T-cell (primary cell): ENCODE measurements around the gene C22orf39. TPM values are rescaled to one million over a fixed set of nuclear protein-coding genes. Genes with fewer than 3 reads are reported as not detected.
A peak's percentile ranks its signal among the peaks of the same experiment; 100 is the strongest.

ENCODE experiments used
- ATAC-seq, 4 experiments: fragments of 200-7000 bp in 3 of 4; fragments of 150-1000 bp in 1 of 4; cut with Tn5 transposase; replicated peaks in 1 of 4; 1 replicate in 3 of 4; 2 replicates in 1 of 4; pipeline ENCODE4 v1.10.0; 2021; ENCODE audit warnings: moderate library complexity in 3 of 4, mild to moderate bottlenecking in 2 of 4, moderate number of reproducible peaks in 1 of 4
- CTCF ChIA-PET, 2 donors: fragments of 300-600 bp; sonication (Branson Sonifier 250); formaldehyde crosslinking; loops; one replicate each; lab custom pipeline; 2022; ENCODE audit warnings: antibody characterized with exemption in 2 of 2; lab: Charles Lee
- POLR2A ChIA-PET, 2 donors: fragments of 300-600 bp; sonication (Branson Sonifier 250); formaldehyde crosslinking; loops; one replicate each; lab custom pipeline; 2022; ENCODE audit warnings: antibody characterized with exemption in 2 of 2; lab: Charles Lee
- DNase-seq, 35 experiments: peaks; one replicate each; pipeline versions ENCODE4 v3.0.0 to v3.0.0-alpha.2; 2013 to 2023
- H3K27ac ChIP-seq: one replicate; pipeline ENCODE4 v1.5.1; 2013; ENCODE audit warnings: low read length
- H3K27me3 ChIP-seq, 2 experiments: replicated peaks in 1 of 2; 1 replicate in 1 of 2; 2 replicates in 1 of 2; pipeline versions ENCODE4 v1.6.1 to v1.7.0; 2013; ENCODE audit warnings: low read length in 1 of 2, mixed read lengths in 1 of 2; ENCODE audit not compliant: control insufficient read depth in 2 of 2, insufficient read depth in 2 of 2; ENCODE audit errors: extremely low read depth in 1 of 2
- H3K36me3 ChIP-seq, 2 donors: 1 replicate in 1 of 2; 2 replicates in 1 of 2; pipeline versions ENCODE4 v1.6.1 to v1.7.0; 2013; ENCODE audit warnings: low read length in 1 of 2; ENCODE audit not compliant: control insufficient read depth in 2 of 2, insufficient read depth in 1 of 2; ENCODE audit errors: extremely low read depth in 1 of 2
- H3K4me1 ChIP-seq, 2 experiments: 1 replicate in 1 of 2; 2 replicates in 1 of 2; pipeline versions ENCODE4 v1.6.1 to v1.7.0; 2013; ENCODE audit warnings: low read length in 2 of 2, mixed read lengths in 1 of 2; ENCODE audit not compliant: insufficient read depth in 2 of 2, control insufficient read depth in 1 of 2; ENCODE audit errors: extremely low read depth in 1 of 2
- H3K4me3 ChIP-seq, 2 donors: 1 replicate in 1 of 2; 2 replicates in 1 of 2; pipeline versions ENCODE4 v1.5.1 to v1.7.0; 2013; ENCODE audit warnings: mild to moderate bottlenecking in 2 of 2, low read length in 1 of 2, moderate library complexity in 1 of 2; ENCODE audit not compliant: control insufficient read depth in 1 of 2; ENCODE audit errors: extremely low read depth in 1 of 2
- H3K9me3 ChIP-seq: 2 replicates; pipeline ENCODE4 v1.7.0; 2013
- H3K27ac Mint-ChIP-seq, 2 donors: one replicate each; pipeline ENCODE4 v1.8.0; 2020 to 2021; ENCODE audit warnings: mild to moderate bottlenecking in 2 of 2, mixed read lengths in 2 of 2
- H3K27me3 Mint-ChIP-seq, 2 donors: one replicate each; pipeline ENCODE4 v1.8.0; 2021 to 2022; ENCODE audit warnings: mixed read lengths in 2 of 2
- H3K36me3 Mint-ChIP-seq: one replicate; pipeline ENCODE4 v1.8.0; 2021; ENCODE audit warnings: mixed read lengths
- H3K4me1 Mint-ChIP-seq, 3 donors: one replicate each; pipeline ENCODE4 v1.8.0; 2020 to 2022; ENCODE audit warnings: mixed read lengths in 3 of 3, mild to moderate bottlenecking in 1 of 3
- H3K4me3 Mint-ChIP-seq, 3 donors: one replicate each; pipeline ENCODE4 v1.8.0; 2020 to 2022; ENCODE audit warnings: mild to moderate bottlenecking in 3 of 3, mixed read lengths in 3 of 3, moderate library complexity in 3 of 3
- H3K9me3 Mint-ChIP-seq, 3 donors: one replicate each; pipeline ENCODE4 v1.8.0; 2020 to 2022; ENCODE audit warnings: mixed read lengths in 3 of 3
- WGBS: methylation state at CpG from one replicate; pipeline ENCODE4 v1.1.5; 2013; ENCODE audit warnings: missing lambda C conversion rate; ENCODE audit not compliant: insufficient coverage; 5-methylcytosine and 5-hydroxymethylcytosine counted together
- total RNA-seq, 35 experiments: library from RNA in 6 of 35; stranded (reverse) in 6 of 35; fragments of 120-200 nt in 1 of 35; gene quantifications; one replicate each; pipeline versions ENCODE4 v1.2.1 to v1.2.4 and lab custom pipeline; 2013 to 2026

The C22orf39 gene
- total RNA-seq, 5 donors from 2014 or later (not counting 1 experiment from before 2014, with no cell fraction given), result 34.5 to 41.3 (median 40.9) TPM

DNA sequence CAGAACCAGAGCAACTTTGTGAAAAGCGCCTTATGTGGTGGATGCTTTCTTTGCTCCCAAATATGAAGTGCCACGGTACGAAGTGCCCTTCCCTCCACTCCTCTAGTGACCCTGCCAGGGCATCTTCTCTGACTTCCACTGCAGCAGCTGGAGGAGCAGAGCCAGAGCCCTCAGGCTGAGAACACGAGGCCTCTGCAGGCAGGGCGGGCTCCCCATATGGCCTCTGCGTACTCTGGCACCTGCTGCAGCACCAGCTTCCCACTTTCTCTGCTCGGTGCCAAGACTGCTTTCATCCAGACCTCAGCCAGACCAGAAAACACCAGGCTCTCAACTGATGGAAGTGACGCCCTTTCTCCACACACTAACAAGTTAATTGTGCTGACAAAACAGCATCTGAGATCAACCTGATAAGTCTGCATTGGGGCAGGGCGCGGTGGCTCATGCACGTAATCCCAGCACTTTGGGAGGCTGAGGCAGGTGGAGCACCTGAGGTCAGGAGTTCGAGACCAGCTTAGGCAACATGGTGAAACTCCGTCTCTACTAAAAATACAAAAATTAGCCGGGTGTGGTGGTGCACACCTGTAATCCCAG, 18.7 kb upstream of the C22orf39 start:
- POLR2A ChIA-PET, result interaction anchor here in 1 of 2 donors (0.6 kb wide), 1 partner anchor 593 kb away, joined by 5 read pairs; no protein-coding TSS in a partner anchor
- no peaks in the 10 kb centered on the region for H3K4me1 ChIP-seq
- no peaks in the 10 kb centered on the region for H3K27me3 ChIP-seq
- Mint-ChIP-seq H3K4me3 (no peak overlapping the region), H3K27ac (peak overlapping the region in 1 of 2 donors; percentile 11), H3K4me1 (peaks cover 3 to 8% (median 6%) of the 10 kb centered on the region in 3 donors), H3K36me3 (peaks cover 55% of the 10 kb centered on the region), H3K9me3 (no peaks in the 10 kb centered on the region), H3K27me3 (no peaks in the 10 kb centered on the region)
- DNase-seq, result no peak
- H3K9me3 ChIP-seq, result no peaks in the 10 kb centered on the region
- no peak overlapping the region for H3K4me3 ChIP-seq
- no peak overlapping the region for H3K27ac ChIP-seq
- peaks cover 27 to 85% of the 10 kb centered on the region in 2 donors for H3K36me3 ChIP-seq
- CTCF ChIA-PET, result interaction anchor here (0.6 kb wide), 2 partner anchors 11 to 558 kb away, joined by 3 to 4 read pairs; no protein-coding TSS in a partner anchor
- no peak for ATAC-seq
- 82% methylated on average over 7 of the region's 14 CpGs for WGBS

GRCh38 chr22:19464975-19465374, 17.5 kb upstream of the C22orf39 start:
- no peak overlapping the region for H3K27ac Mint-ChIP-seq
- ATAC-seq, result no peak
- 100% methylated on average over 1 of the region's 4 CpGs for WGBS
- ChIA-PET POLR2A (no interaction called here), CTCF (no interaction called here)
- Histone ChIP-seq H3K27ac (no peak overlapping the region), H3K4me3 (no peak overlapping the region), H3K9me3 (no peaks in the 10 kb centered on the region), H3K36me3 (peaks cover 28 to 79% of the 10 kb centered on the region in 2 donors), H3K27me3 (no peaks in the 10 kb centered on the region), H3K4me1 (no peaks in the 10 kb centered on the region)
- H3K9me3 Mint-ChIP-seq, result no peaks in the 10 kb centered on the region
- no peak for DNase-seq
- H3K4me3 Mint-ChIP-seq, result no peak overlapping the region
- H3K36me3 Mint-ChIP-seq, result peaks cover 49% of the 10 kb centered on the region
- no peaks in the 10 kb centered on the region for H3K27me3 Mint-ChIP-seq
- H3K4me1 Mint-ChIP-seq, result peaks cover 2 to 8% (median 5%) of the 10 kb centered on the region in 3 donors

DNA sequence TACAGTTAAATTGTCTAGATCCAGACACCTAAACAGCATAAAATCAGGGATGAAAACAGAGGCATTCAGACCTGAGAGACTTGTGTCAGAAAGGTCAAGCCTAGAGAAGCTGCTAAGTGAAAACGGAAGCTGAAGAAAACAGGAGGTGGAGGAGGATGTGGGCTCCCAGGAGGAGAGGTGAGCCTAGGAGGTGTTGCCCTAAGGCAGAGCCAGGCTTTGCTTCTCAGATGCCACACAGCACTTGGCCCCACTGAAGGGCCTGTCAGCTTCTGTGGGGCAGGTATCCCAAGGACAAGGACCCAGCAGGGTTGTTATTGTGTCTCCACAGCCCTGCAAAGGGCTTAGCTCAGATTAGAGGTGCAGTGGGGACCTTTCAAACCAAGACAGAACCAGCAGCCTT, 17.0 kb upstream of the C22orf39 start:
- Mint-ChIP-seq H3K9me3 (no peaks in the 10 kb centered on the region), H3K36me3 (peaks cover 47% of the 10 kb centered on the region), H3K4me3 (no peak overlapping the region), H3K27me3 (no peaks in the 10 kb centered on the region), H3K4me1 (peaks cover 0 to 8% (median 3%) of the 10 kb centered on the region in 3 donors), H3K27ac (no peak overlapping the region)
- POLR2A ChIA-PET, result no interaction called here
- H3K9me3 ChIP-seq, result no peaks in the 10 kb centered on the region
- CTCF ChIA-PET, result no interaction called here
- peaks cover 26 to 76% of the 10 kb centered on the region in 2 donors for H3K36me3 ChIP-seq
- no peak for DNase-seq
- H3K4me3 ChIP-seq, result no peak overlapping the region
- no peak for ATAC-seq
- WGBS, result no CpG with 5 or more reads among the region's 1 CpG
- H3K4me1 ChIP-seq, result no peaks in the 10 kb centered on the region
- H3K27me3 ChIP-seq, result no peaks in the 10 kb centered on the region
- H3K27ac ChIP-seq, result no peak overlapping the region

- no peak overlapping the region for H3K27ac ChIP-seq
- DNase-seq (no peak), ATAC-seq (no peak)
- CTCF ChIA-PET, result interaction anchor here in 1 of 2 donors (0.6 kb wide), 1 partner anchor 1854 kb away, joined by 5 read pairs; no protein-coding TSS in a partner anchor
- peaks cover 22 to 68% of the 10 kb centered on the region in 2 donors for H3K36me3 ChIP-seq
- no peaks in the 10 kb centered on the region for H3K4me1 ChIP-seq
- no peak overlapping the region for H3K4me3 ChIP-seq
- no peaks in the 10 kb centered on the region for H3K9me3 ChIP-seq
- no peaks in the 10 kb centered on the region for H3K27me3 ChIP-seq
- H3K4me3 Mint-ChIP-seq, result no peak overlapping the region
- 77% methylated on average over 4 of the region's 7 CpGs for WGBS
- POLR2A ChIA-PET, result interaction anchor here in 1 of 2 donors (0.6 to 1.0 kb wide), 2 partner anchors 24 to 76 kb away, joined by 3 to 7 read pairs; no protein-coding TSS in a partner anchor
- H3K27me3 Mint-ChIP-seq, result no peaks in the 10 kb centered on the region
- H3K27ac Mint-ChIP-seq, result no peak overlapping the region
- peaks cover 42% of the 10 kb centered on the region for H3K36me3 Mint-ChIP-seq
- H3K4me1 Mint-ChIP-seq, result peaks cover 0 to 4% (median 3%) of the 10 kb centered on the region in 3 donors
- H3K9me3 Mint-ChIP-seq, result no peaks in the 10 kb centered on the region
Measured at GRCh38 chr22:19463491-19464469, 16.3 kb upstream of the C22orf39 start.

- H3K4me1 Mint-ChIP-seq, result peaks cover 0 to 3% (median 0%) of the 10 kb centered on the region in 3 donors
- ATAC-seq (no peak), DNase-seq (no peak)
- Histone ChIP-seq H3K27me3 (no peaks in the 10 kb centered on the region), H3K4me1 (no peaks in the 10 kb centered on the region), H3K27ac (no peak overlapping the region), H3K4me3 (no peak overlapping the region), H3K36me3 (peaks cover 19 to 65% of the 10 kb centered on the region in 2 donors), H3K9me3 (no peaks in the 10 kb centered on the region)
- no peaks in the 10 kb centered on the region for H3K27me3 Mint-ChIP-seq
- no CpG with 5 or more reads among the region's 1 CpG for WGBS
- ChIA-PET CTCF (no interaction called here), POLR2A (interaction anchor here in 1 of 2 donors (0.6 to 1.0 kb wide), 2 partner anchors 23 to 75 kb away, joined by 3 to 7 read pairs; no protein-coding TSS in a partner anchor)
- peaks cover 36% of the 10 kb centered on the region for H3K36me3 Mint-ChIP-seq
- H3K27ac Mint-ChIP-seq, result no peak overlapping the region
- no peaks in the 10 kb centered on the region for H3K9me3 Mint-ChIP-seq
- H3K4me3 Mint-ChIP-seq, result no peak overlapping the region
Measured at GRCh38 chr22:19463008-19463407, 15.5 kb upstream of the C22orf39 start.

GRCh38 chr22:19461506-19461905, 14.0 kb upstream of the C22orf39 start:
- H3K4me3 Mint-ChIP-seq, result no peak overlapping the region
- H3K36me3 Mint-ChIP-seq, result peaks cover 35% of the 10 kb centered on the region
- peaks cover 20 to 63% of the 10 kb centered on the region in 2 donors for H3K36me3 ChIP-seq

More at GRCh38 chr22:19461506-19461905, 14.0 kb upstream of the C22orf39 start:
- H3K27ac Mint-ChIP-seq, result no peak overlapping the region
- H3K4me1 ChIP-seq, result no peaks in the 10 kb centered on the region
- ChIA-PET CTCF (no interaction called here), POLR2A (no interaction called here)
- H3K27ac ChIP-seq, result no peak overlapping the region
- no peaks in the 10 kb centered on the region for H3K27me3 ChIP-seq
- WGBS, result no CpG with 5 or more reads among the region's 1 CpG
- ATAC-seq, result no peak
- DNase-seq, result no peak
- no peaks in the 10 kb centered on the region for H3K27me3 Mint-ChIP-seq
- H3K9me3 ChIP-seq, result no peaks in the 10 kb centered on the region
- H3K4me3 ChIP-seq, result no peak overlapping the region
- no peaks in the 10 kb centered on the region for H3K9me3 Mint-ChIP-seq
- H3K4me1 Mint-ChIP-seq, result peaks cover 0 to 3% (median 0%) of the 10 kb centered on the region in 3 donors
